SK-N-SH (cell line): ENCODE data around the gene ESRRA.

Source experiments
- CHD2 ChIP-seq: fragments of 150-350 bp; IDR thresholded peaks from 2 replicates; pipeline ENCODE4 v1.6.1; 2018; ENCODE audit warnings: low read length; ENCODE audit not compliant: partially characterized antibody
- CTCF ChIP-seq: fragments of 200-600 bp; sonication (generic); IDR thresholded peaks from 2 replicates; pipeline ENCODE4 v1.6.1; 2017; ENCODE audit warnings: antibody characterized with exemption, mild to moderate bottlenecking, moderate library complexity
- EP300 ChIP-seq, 2 experiments: IDR thresholded peaks; 2 replicates each; pipeline versions ENCODE4 v1.4.0 to v1.6.1; 2012; ENCODE audit warnings: borderline replicate concordance in 1 of 2, low read depth in 1 of 2, low read length in 1 of 2
- EZH2phosphoT487 ChIP-seq: fragments of 200-600 bp; sonication (generic); IDR thresholded peaks from 2 replicates; pipeline ENCODE4 v1.6.1; 2017; ENCODE audit warnings: low read depth, mixed run types, mild to moderate bottlenecking, antibody characterized with exemption, moderate library complexity, borderline replicate concordance
- FOXM1 ChIP-seq: IDR thresholded peaks from 2 replicates; pipeline ENCODE4 v1.4.0; 2012; ENCODE audit warnings: low read depth, mild to moderate bottlenecking
- NFIC ChIP-seq: IDR thresholded peaks from 2 replicates; pipeline ENCODE4 v1.4.0; 2012; ENCODE audit warnings: borderline replicate concordance
- RAD21 ChIP-seq: IDR thresholded peaks from 2 replicates; pipeline ENCODE4 v1.6.1; 2012; ENCODE audit warnings: mild to moderate bottlenecking, low read length
- RFX5 ChIP-seq: IDR thresholded peaks from 2 replicates; pipeline ENCODE4 v1.6.1; 2012; ENCODE audit warnings: mild to moderate bottlenecking, improper control_type of control experiment, low read length
- RXRA ChIP-seq: IDR thresholded peaks from 2 replicates; pipeline ENCODE4 v1.4.0; 2012; ENCODE audit warnings: low read depth, mild to moderate bottlenecking, borderline replicate concordance
- SMC3 ChIP-seq: IDR thresholded peaks from 2 replicates; pipeline ENCODE4 v1.6.1; 2012; ENCODE audit warnings: low read depth, low read length, improper control_type of control experiment
- TAF1 ChIP-seq: IDR thresholded peaks from 2 replicates; pipeline ENCODE4 v1.6.1; 2012; ENCODE audit warnings: low read depth, mild to moderate bottlenecking, low read length, moderate library complexity, borderline replicate concordance

DNA sequence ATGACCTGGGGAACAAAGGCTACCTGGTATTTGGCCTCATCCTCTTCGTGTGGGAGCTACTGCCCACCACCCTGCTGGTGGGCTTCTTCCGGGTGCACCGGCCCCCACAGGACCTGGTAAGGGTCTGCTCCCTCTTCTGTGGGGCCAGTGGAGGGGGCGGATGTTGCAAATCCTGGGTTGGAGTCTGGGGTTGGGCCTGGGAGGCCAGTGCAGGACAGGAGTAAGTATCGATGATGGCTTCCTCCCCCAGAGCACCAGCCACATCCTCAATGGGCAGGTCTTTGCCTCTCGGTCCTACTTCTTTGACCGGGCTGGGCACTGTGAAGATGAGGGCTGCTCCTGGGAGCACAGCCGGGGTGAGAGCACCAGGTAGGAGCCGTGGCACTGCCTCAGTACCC, 17.0 kb upstream of the ESRRA start:
- TF ChIP-seq CTCF, result no peak
- no peak for TF ChIP-seq SMC3
- no peak for TF ChIP-seq EP300 (IDR thresholded peaks at IDR 0.05; ENCODE audit: borderline replicate concordance in 1 of 2, low read depth in 1 of 2, low read length in 1 of 2)
- TF ChIP-seq RAD21, result no peak
- TF ChIP-seq EZH2phosphoT487, result no peak
- TF ChIP-seq RXRA, result no peak
- TF ChIP-seq NFIC, result no peak
- TF ChIP-seq RFX5, result no peak
- no peak for TF ChIP-seq CHD2
- no peak for TF ChIP-seq FOXM1
- TF ChIP-seq TAF1, result no peak
